SK-N-MC (cell line): Measurements from ENCODE around the gene SAG.

Experiments
- DNase-seq: peaks from one replicate; pipeline ENCODE4 v3.0.0-alpha.2; 2011; ENCODE audit warnings: low read depth, low spot score
- H3K27ac ChIP-seq: fragments of 200-600 bp; sonication (generic); 2 replicates; pipeline ENCODE4 v1.5.1; 2016; ENCODE audit warnings: mixed run types
- H3K36me3 ChIP-seq: fragments of 200-600 bp; sonication (generic); 2 replicates; pipeline ENCODE4 v1.6.1; 2017; ENCODE audit warnings: antibody characterized with exemption, low read length, mixed read lengths; ENCODE audit not compliant: insufficient read depth
- H3K4me3 ChIP-seq: fragments of 200-600 bp; sonication (generic); 2 replicates; pipeline ENCODE4 v1.5.1; 2016
- H3K9ac ChIP-seq: fragments of 200-600 bp; sonication (generic); 2 replicates; pipeline ENCODE4 v1.8.0; 2017; ENCODE audit warnings: mixed run types, mixed read lengths; ENCODE audit not compliant: insufficient read length
- H3K9me3 ChIP-seq: fragments of 200-600 bp; sonication (generic); 2 replicates; pipeline ENCODE4 v1.6.1; 2017; ENCODE audit warnings: low read depth, mild to moderate bottlenecking, antibody characterized with exemption, low read length, moderate library complexity, mixed read lengths
- EZH2 ChIP-seq: fragments of 200-600 bp; sonication (generic); IDR thresholded peaks from one replicate; pipeline ENCODE4 v1.6.1; 2017; ENCODE audit warnings: antibody characterized with exemption
- FOXP2 ChIP-seq: optimal IDR thresholded peaks from 2 replicates; pipeline ENCODE3; 2011; ENCODE audit warnings: mild to moderate bottlenecking, moderate library complexity; ENCODE audit not compliant: insufficient read depth; ENCODE audit errors: extremely low read length, control extremely low read depth
- POLR2AphosphoS5 ChIP-seq: IDR thresholded peaks from 2 replicates; pipeline ENCODE4 v1.6.1; 2012; ENCODE audit warnings: mild to moderate bottlenecking, low read depth, low read length, borderline replicate concordance

The SAG gene

GRCh38 chr2:233381638-233381995 lies 74.0 kb downstream of the SAG start:
- Histone ChIP-seq H3K27ac (no peak overlapping the region), H3K9ac (no peak overlapping the region), H3K36me3 (peaks cover 10% of the 10 kb centered on the region), H3K9me3 (no peaks in the 10 kb centered on the region), H3K4me3 (no peak overlapping the region)
- TF ChIP-seq POLR2AphosphoS5 (no peak), EZH2 (no peak), FOXP2 (no peak)
- DNase-seq: no peak

- TF ChIP-seq POLR2AphosphoS5 (no peak), FOXP2 (no peak), EZH2 (no peak)
- Histone ChIP-seq H3K27ac (no peak overlapping the region), H3K4me3 (no peak overlapping the region), H3K36me3 (peaks cover 8% of the 10 kb centered on the region), H3K9me3 (no peaks in the 10 kb centered on the region), H3K9ac (no peak overlapping the region)
- DNase-seq: no peak
Measured at GRCh38 chr2:233384015-233384414, 76.4 kb downstream of the SAG start.

GRCh38 chr2:233384811-233385488 lies 77.3 kb downstream of the SAG start:
- H3K27ac ChIP-seq: peak overlapping the region; percentile 12; the same call in 1 of the 2 replicates
- peaks cover 17% of the 10 kb centered on the region for H3K36me3 ChIP-seq
- TF ChIP-seq FOXP2 (no peak), POLR2AphosphoS5 (no peak), EZH2 (no peak)
- H3K9ac ChIP-seq: no peak overlapping the region
- no peak overlapping the region for H3K4me3 ChIP-seq
- no peak for DNase-seq
- no peaks in the 10 kb centered on the region for H3K9me3 ChIP-seq

DNA sequence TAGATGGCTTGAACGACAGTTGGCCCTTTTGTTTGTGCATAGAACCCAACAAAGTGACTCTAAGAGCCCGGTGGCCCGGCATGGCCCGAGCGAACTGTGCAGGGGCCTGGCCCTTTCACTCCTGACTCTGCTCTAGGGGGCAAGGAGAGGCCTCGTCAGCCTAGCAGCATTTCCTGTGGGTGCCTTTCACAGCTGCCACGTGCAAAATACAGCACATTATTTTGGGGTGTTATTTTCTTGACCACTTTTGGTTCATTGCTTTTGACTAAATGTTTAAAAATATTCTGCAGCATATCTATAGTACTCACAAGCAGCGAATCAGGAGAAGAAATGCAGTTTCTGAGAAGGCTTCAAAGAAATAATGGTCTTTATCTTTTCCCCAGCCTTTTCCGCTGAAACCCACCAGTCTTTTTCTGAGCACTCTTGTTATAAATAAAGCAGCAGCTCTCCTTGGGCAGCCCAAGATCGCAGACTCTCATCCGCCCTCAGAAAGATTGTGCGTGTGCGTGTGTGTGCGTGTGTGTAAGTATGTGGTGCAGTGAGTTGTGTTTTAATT lies 78.0 kb downstream of the SAG start:
- H3K4me3 ChIP-seq: no peak overlapping the region
- DNase-seq: no peak
- no peak overlapping the region for H3K9ac ChIP-seq
- H3K36me3 ChIP-seq: peaks cover 24% of the 10 kb centered on the region
- no peak for TF ChIP-seq EZH2
- no peaks in the 10 kb centered on the region for H3K9me3 ChIP-seq
- H3K27ac ChIP-seq: peak overlapping the region; percentile 12; the same call in 1 of the 2 replicates

- peaks cover 29% of the 10 kb centered on the region for H3K36me3 ChIP-seq
- no peak overlapping the region for H3K4me3 ChIP-seq
- no peak for DNase-seq
- H3K9me3 ChIP-seq: no peaks in the 10 kb centered on the region
- TF ChIP-seq FOXP2 (no peak), EZH2 (no peak), POLR2AphosphoS5 (no peak)
- peak overlapping the region; percentile 11 for H3K9ac ChIP-seq
- H3K27ac ChIP-seq: peak overlapping the region; percentile 66
Measured at GRCh38 chr2:233386382-233387041, 78.9 kb downstream of the SAG start.

- no peak for DNase-seq
- peaks cover 36% of the 10 kb centered on the region for H3K36me3 ChIP-seq
- no peaks in the 10 kb centered on the region for H3K9me3 ChIP-seq
- H3K27ac ChIP-seq: peak overlapping the region; percentile 66
- peak overlapping the region; percentile 41; the same call in 1 of the 2 replicates for H3K4me3 ChIP-seq
- TF ChIP-seq POLR2AphosphoS5: no peak
- no peak for TF ChIP-seq FOXP2
- no peak for TF ChIP-seq EZH2
- H3K9ac ChIP-seq: peak overlapping the region; percentile 11
Measured at GRCh38 chr2:233387225-233387624, 79.6 kb downstream of the SAG start.

DNA sequence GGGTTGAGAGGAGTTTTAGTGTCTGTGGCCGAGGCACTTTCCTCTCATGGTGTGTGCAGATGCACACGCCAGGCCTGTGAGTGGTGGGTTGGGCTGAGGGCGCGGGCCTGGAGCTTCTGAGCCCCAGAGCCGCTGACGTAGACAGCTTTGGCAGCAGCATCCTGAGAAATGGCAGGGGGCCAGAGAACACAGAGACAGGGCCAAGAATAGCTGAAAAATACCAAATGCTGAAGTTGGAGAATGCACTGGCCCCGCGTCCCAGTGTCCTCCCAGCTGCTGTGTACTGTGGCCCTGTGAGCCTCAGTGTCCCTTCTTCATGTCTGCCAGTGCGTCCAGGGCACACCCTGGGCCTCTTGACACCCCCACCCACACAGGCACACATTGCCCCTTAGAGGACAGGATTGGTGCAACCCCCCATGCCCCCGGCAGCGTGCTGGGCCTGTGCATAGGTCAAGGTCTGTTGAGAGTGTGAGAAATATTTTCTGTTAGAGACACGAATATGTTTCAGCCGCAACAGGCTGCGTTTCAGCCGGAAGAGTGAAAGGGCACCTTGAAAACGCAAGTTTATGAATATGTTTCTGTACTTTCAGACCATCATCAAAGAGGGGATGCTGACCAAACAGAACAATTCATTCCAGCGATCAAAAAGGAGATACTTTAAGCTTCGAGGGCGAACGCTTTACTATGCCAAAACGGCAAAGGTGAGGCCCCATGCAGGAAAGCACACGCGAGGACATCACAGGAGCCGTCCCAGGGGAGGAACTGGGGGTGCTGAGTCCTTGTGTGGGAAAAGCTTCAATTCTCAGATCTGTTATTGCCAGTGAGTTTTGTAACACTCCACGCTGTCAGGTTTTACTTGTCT lies 80.3 kb downstream of the SAG start:
- H3K4me3 ChIP-seq: peak overlapping the region; percentile 41; the same call in 1 of the 2 replicates
- no peak for DNase-seq
- no peak for TF ChIP-seq FOXP2
- TF ChIP-seq EZH2: no peak
- TF ChIP-seq POLR2AphosphoS5: no peak
- no peaks in the 10 kb centered on the region for H3K9me3 ChIP-seq
- peaks cover 42% of the 10 kb centered on the region for H3K36me3 ChIP-seq
- peak overlapping the region; percentile 66 for H3K27ac ChIP-seq
- no peak overlapping the region for H3K9ac ChIP-seq

DNA sequence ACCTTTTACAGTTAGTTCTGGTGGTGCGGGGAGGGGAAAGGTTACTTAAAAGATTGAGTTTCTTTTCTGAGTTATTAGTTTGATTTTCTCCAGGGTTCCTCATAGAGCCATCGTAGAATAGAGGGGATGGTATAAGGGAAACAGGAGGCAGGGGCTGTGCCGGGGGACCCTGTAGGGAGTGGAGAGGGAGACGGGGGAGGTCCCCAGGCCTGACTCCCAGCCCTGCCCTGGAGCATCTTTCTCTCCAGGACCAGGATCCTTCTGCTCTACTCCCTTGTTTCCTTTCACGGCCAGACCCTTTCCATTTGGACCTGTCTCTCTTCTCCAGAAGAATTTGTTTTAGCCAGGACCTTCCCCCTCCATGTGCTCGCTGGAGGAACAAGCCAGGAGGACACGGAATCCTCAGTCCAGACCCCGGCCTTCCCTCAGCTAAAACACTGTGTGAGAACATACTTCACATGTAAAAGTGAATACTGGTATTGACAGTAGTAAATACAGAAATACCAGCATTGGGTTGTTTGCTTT lies 82.0 kb downstream of the SAG start:
- Histone ChIP-seq H3K27ac (0 out of 2 replicates have a peak overlapping the region, but pooled peaks have one; percentile 22), H3K9ac (no peak overlapping the region), H3K4me3 (no peak overlapping the region), H3K9me3 (no peaks in the 10 kb centered on the region), H3K36me3 (peaks cover 56% of the 10 kb centered on the region)
- TF ChIP-seq FOXP2 (no peak), POLR2AphosphoS5 (no peak), EZH2 (no peak)
- DNase-seq: no peak
